SK-N-SH (cell line): ENCODE results near the gene COL24A1. TPM values are rescaled to one million over a fixed set of nuclear protein-coding genes. Genes with fewer than 3 reads are reported as not detected.
"Not testable (repeated sequence)": the region's sequence is repeated elsewhere in the genome, so short reads cannot be mapped to it uniquely, and the experiment has no call there.

Experiments
- CTCF ChIA-PET: fragments of 300-600, 350-600 bp; formaldehyde crosslinking; extraction: SDS; loops from one replicate; lab custom pipeline; 2021; lab: Yijun Ruan, JAX
- POLR2A ChIA-PET: fragments of 350-600 bp; sonication (Branson Sonifier 250); formaldehyde crosslinking; extraction: SDS; loops from one replicate; lab custom pipeline; 2020; ENCODE audit warnings: antibody characterized with exemption, inconsistent platforms; lab: Yijun Ruan, JAX
- DNase-seq: peaks from one replicate; pipeline ENCODE4 v3.0.0; 2012
- H2AFZ ChIP-seq: fragments of 200-600 bp; sonication (generic); 2 replicates; pipeline ENCODE4 v1.8.1; 2016; ENCODE audit warnings: antibody characterized with exemption, mild to moderate bottlenecking, low read depth
- H3F3A ChIP-seq: fragments of 200-600 bp; sonication (generic); replicated peaks from 2 replicates; pipeline ENCODE3; 2016; ENCODE audit warnings: antibody characterized with exemption, mild to moderate bottlenecking; ENCODE audit not compliant: insufficient read depth
- H3K27ac ChIP-seq, 2 experiments: fragments of 200-500 bp in 1 of 2; fragments of 200-600 bp in 1 of 2; sonication (Bioruptor generic) in 1 of 2; sonication (generic), shearing (Covaris generic) in 1 of 2; 2 replicates each; pipeline versions ENCODE4 v1.5.1 to v1.6.1; 2014 to 2016; ENCODE audit warnings: low read depth in 2 of 2, inconsistent platforms in 1 of 2, low read length in 1 of 2, mild to moderate bottlenecking in 1 of 2, mixed read lengths in 1 of 2
- H3K27me3 ChIP-seq: fragments of 200-600 bp; sonication (generic), shearing (Covaris generic); 2 replicates; pipeline ENCODE4 v1.6.1; 2016; ENCODE audit warnings: mixed run types; ENCODE audit not compliant: insufficient read depth
- H3K36me3 ChIP-seq, 2 experiments: fragments of 200-500 bp in 1 of 2; fragments of 200-600 bp in 1 of 2; sonication (Bioruptor generic) in 1 of 2; sonication (generic) in 1 of 2; replicated peaks in 1 of 2; 2 replicates each; pipeline versions ENCODE3 to v1.5.1; 2014 to 2016; ENCODE audit warnings: low read length in 1 of 2, mild to moderate bottlenecking in 1 of 2; ENCODE audit not compliant: insufficient read depth in 2 of 2, control insufficient read depth in 1 of 2
- H3K4me1 ChIP-seq, 2 experiments: fragments of 200-500 bp in 1 of 2; fragments of 200-600 bp in 1 of 2; sonication (Bioruptor generic) in 1 of 2; sonication (generic), shearing (Covaris generic) in 1 of 2; 2 replicates each; pipeline versions ENCODE4 v1.5.1 to v1.6.1; 2014 to 2016; ENCODE audit warnings: low read depth in 1 of 2, low read length in 1 of 2, mixed run types in 1 of 2; ENCODE audit not compliant: insufficient read depth in 2 of 2, control insufficient read depth in 1 of 2
- H3K4me2 ChIP-seq: fragments of 200-600 bp; sonication (generic), shearing (Covaris generic); 2 replicates; pipeline ENCODE4 v1.6.1; 2017; ENCODE audit warnings: mixed run types
- H3K4me3 ChIP-seq, 2 experiments: fragments of 200-500 bp in 1 of 2; fragments of 200-600 bp in 1 of 2; sonication (Bioruptor generic) in 1 of 2; sonication (generic), shearing (Covaris generic) in 1 of 2; 2 replicates each; pipeline versions ENCODE4 v1.5.1 to v1.8.1; 2014 to 2016; ENCODE audit warnings: low read depth in 2 of 2, inconsistent platforms in 1 of 2, low read length in 1 of 2, mild to moderate bottlenecking in 1 of 2, mixed read lengths in 1 of 2, moderate library complexity in 1 of 2
- H3K79me2 ChIP-seq: fragments of 200-600 bp; sonication (generic); 2 replicates; pipeline ENCODE4 v1.8.1; 2017; ENCODE audit warnings: mild to moderate bottlenecking; ENCODE audit not compliant: insufficient read depth
- H3K9ac ChIP-seq: fragments of 200-600 bp; sonication (generic); 2 replicates; pipeline ENCODE4 v1.6.1; 2017; ENCODE audit warnings: mixed run types
- H3K9me2 ChIP-seq: fragments of 200-600 bp; sonication (generic); 2 replicates; pipeline ENCODE4 v1.6.1; 2017; ENCODE audit warnings: mixed run types
- H3K9me3 ChIP-seq: fragments of 200-600 bp; sonication (generic); 2 replicates; pipeline ENCODE4 v1.6.1; 2017; ENCODE audit warnings: mixed run types, mild to moderate bottlenecking, moderate library complexity
- H4K20me1 ChIP-seq: fragments of 200-600 bp; sonication (generic); 2 replicates; pipeline ENCODE4 v1.6.1; 2017; ENCODE audit warnings: mild to moderate bottlenecking, mixed run types; ENCODE audit not compliant: insufficient read depth
- CTCF ChIP-seq: fragments of 200-600 bp; sonication (generic); IDR thresholded peaks from 2 replicates; pipeline ENCODE4 v1.6.1; 2017; ENCODE audit warnings: antibody characterized with exemption, mild to moderate bottlenecking, moderate library complexity
- ELF1 ChIP-seq: IDR thresholded peaks from 2 replicates; pipeline ENCODE4 v1.4.0; 2012
- EP300 ChIP-seq, 2 experiments: IDR thresholded peaks; 2 replicates each; pipeline versions ENCODE4 v1.4.0 to v1.6.1; 2012; ENCODE audit warnings: borderline replicate concordance in 1 of 2, low read depth in 1 of 2, low read length in 1 of 2
- FOSL2 ChIP-seq: IDR thresholded peaks from 2 replicates; pipeline ENCODE4 v1.4.0; 2012; ENCODE audit warnings: low read depth, mild to moderate bottlenecking, moderate library complexity, borderline replicate concordance
- GABPA ChIP-seq: IDR thresholded peaks from 2 replicates; pipeline ENCODE4 v1.4.0; 2012; ENCODE audit warnings: low read depth, mild to moderate bottlenecking
- JUND ChIP-seq: IDR thresholded peaks from 2 replicates; pipeline ENCODE4 v1.4.0; 2012
- MAX ChIP-seq: IDR thresholded peaks from 2 replicates; pipeline ENCODE4 v1.4.0; 2012; ENCODE audit warnings: low read depth
- MXI1 ChIP-seq: IDR thresholded peaks from 2 replicates; pipeline ENCODE4 v1.6.1; 2012; ENCODE audit warnings: mild to moderate bottlenecking, low read depth, low read length, improper control_type of control experiment
- PBX3 ChIP-seq: IDR thresholded peaks from 2 replicates; pipeline ENCODE4; 2012
- RXRA ChIP-seq: IDR thresholded peaks from 2 replicates; pipeline ENCODE4 v1.4.0; 2012; ENCODE audit warnings: low read depth, mild to moderate bottlenecking, borderline replicate concordance
- SIN3A ChIP-seq: IDR thresholded peaks from 2 replicates; pipeline ENCODE4 v1.6.1; 2012; ENCODE audit warnings: low read depth, mild to moderate bottlenecking, low read length, moderate library complexity, borderline replicate concordance
- TEAD4 ChIP-seq: IDR thresholded peaks from 2 replicates; pipeline ENCODE4 v1.4.0; 2012; ENCODE audit warnings: mild to moderate bottlenecking, borderline replicate concordance; ENCODE audit not compliant: insufficient read depth
- WGBS: methylation state at CpG from one replicate; pipeline ENCODE4 v1.1.6; 2017; ENCODE audit warnings: low lambda C conversion rate; 5-methylcytosine and 5-hydroxymethylcytosine counted together
- polyA plus RNA-seq, 3 experiments: library from polyadenylated mRNA; depleted of rRNA; stranded (reverse); fragments of >200 nt; gene quantifications; 2 replicates each; pipeline ENCODE4 v1.2.3, GENCODE V29; 2012

COL24A1 gene
- polyA plus RNA-seq, 1 of the 3 experiments (the other 2 are of a cell fraction): not detected

- TF ChIP-seq MXI1 (no peak), GABPA (no peak)
- TF ChIP-seq, all 33 proteins: peak for 0
Measured at GRCh38 chr1:85801520-85801919, 355.1 kb downstream of the COL24A1 start (continued).

GRCh38 chr1:85799737-85800136, 356.8 kb downstream of the COL24A1 start:
- TF ChIP-seq ELF1: no peak
- TF ChIP-seq PBX3: no peak
- no peak for TF ChIP-seq RXRA
- no peak for TF ChIP-seq FOSL2
- no peak for TF ChIP-seq MAX
- TF ChIP-seq JUND: no peak
- TF ChIP-seq TEAD4: no peak
- no peak for TF ChIP-seq EP300 (IDR thresholded peaks at IDR 0.05; ENCODE audit: borderline replicate concordance in 1 of 2, low read depth in 1 of 2, low read length in 1 of 2)
- no peak for TF ChIP-seq SIN3A
- ChIA-PET CTCF (no interaction called here), POLR2A (no interaction called here)
- Histone ChIP-seq H3K9ac (no peak overlapping the region), H3K36me3 (no peaks in the 10 kb centered on the region), H3K4me3 (no peak overlapping the region), H3K27me3 (no peaks in the 10 kb centered on the region; the same call in 1 of the 2 replicates), H2AFZ (no peak overlapping the region), H3K9me2 (no peaks in the 10 kb centered on the region), H3F3A (no peaks in the 10 kb centered on the region), H3K9me3 (no peaks in the 10 kb centered on the region), H3K27ac (no peak overlapping the region), H3K4me2 (no peak overlapping the region), H4K20me1 (no peaks in the 10 kb centered on the region), H3K4me1 (no peaks in the 10 kb centered on the region), H3K79me2 (no peaks in the 10 kb centered on the region; the same call in 1 of the 2 replicates)
- WGBS: 19% methylated on average over 2 of the region's 2 CpGs
- no peak for DNase-seq

GRCh38 chr1:85798419-85798818, 358.2 kb downstream of the COL24A1 start:
- ChIA-PET CTCF (no interaction called here), POLR2A (no interaction called here)
- no peaks in the 10 kb centered on the region; the same call in 1 of the 2 replicates for H3K27me3 ChIP-seq
- DNase-seq: no peak
- H3K36me3 ChIP-seq: no peaks in the 10 kb centered on the region
- H3K79me2 ChIP-seq: no peaks in the 10 kb centered on the region; the same call in 1 of the 2 replicates
- no peak overlapping the region for H3K4me3 ChIP-seq
- no peak overlapping the region for H3K27ac ChIP-seq
- no peak overlapping the region for H3K4me2 ChIP-seq
- H2AFZ ChIP-seq: no peak overlapping the region
- H3K4me1 ChIP-seq: no peaks in the 10 kb centered on the region
- H3K9me2 ChIP-seq: no peaks in the 10 kb centered on the region
- WGBS: 6% methylated on average over 2 of the region's 2 CpGs
- TF ChIP-seq SIN3A (no peak), MAX (no peak), CTCF (no peak)
- no peak overlapping the region for H3K9ac ChIP-seq
- no peaks in the 10 kb centered on the region for H4K20me1 ChIP-seq
- H3K9me3 ChIP-seq: no peaks in the 10 kb centered on the region
- no peaks in the 10 kb centered on the region for H3F3A ChIP-seq

GRCh38 chr1:85777021-85777420, 379.6 kb downstream of the COL24A1 start:
- H4K20me1 ChIP-seq, H3K27ac ChIP-seq, H3K36me3 ChIP-seq, H3F3A ChIP-seq, H3K9me2 ChIP-seq, POLR2A ChIA-PET, H3K9me3 ChIP-seq, H3K4me2 ChIP-seq, H3K4me3 ChIP-seq, H3K4me1 ChIP-seq, H2AFZ ChIP-seq, H3K79me2 ChIP-seq, H3K9ac ChIP-seq, H3K27me3 ChIP-seq, DNase-seq: not testable (repeated sequence)
- WGBS: 34% methylated on average over 6 of the region's 6 CpGs
- CTCF ChIA-PET: interaction anchor here (0.6 kb wide), 1 partner anchor 491 kb away, joined by 4 read pairs; no protein-coding TSS in a partner anchor
